Measurements from ENCODE around the gene ITCH. TPM values are rescaled to one million over a fixed set of nuclear protein-coding genes. Genes with fewer than 3 reads are reported as not detected.
"Not testable (repeated sequence)": the region's sequence is repeated elsewhere in the genome, so short reads cannot be mapped to it uniquely, and the experiment has no call there.

ITCH gene
- total RNA-seq, 2 experiments from 2014 or later: 52.1 to 59.9 TPM

GRCh38 chr20:34441423-34441822 is 78.3 kb downstream of the ITCH start:
- H3K27me3 Mint-ChIP-seq (ENCODE audit: low read depth); H3K9me3 Mint-ChIP-seq (ENCODE audit: insufficient read depth); DNase-seq; CTCF ChIA-PET; ATAC-seq; H3K4me3 Mint-ChIP-seq; H3K27ac Mint-ChIP-seq; POLR2A ChIA-PET: not testable (repeated sequence)
- Mint-ChIP-seq H3K36me3 (ENCODE audit: low read depth) (peaks cover 44% of the 10 kb centered on the region), H3K4me1 (ENCODE audit: low read depth) (peaks cover 16% of the 10 kb centered on the region)

GRCh38 chr20:34443546-34443945 is 80.5 kb downstream of the ITCH start:
- POLR2A ChIA-PET: no interaction called here
- CTCF ChIA-PET: interaction anchor here (2.4 kb wide), 1 partner anchor 131 kb away, joined by 9 read pairs; no protein-coding TSS in a partner anchor

GRCh38 chr20:34445177-34446065 is 82.3 kb downstream of the ITCH start:
- Mint-ChIP-seq H3K27ac (no peak overlapping the region), H3K4me1 (ENCODE audit: low read depth) (no peaks in the 10 kb centered on the region), H3K9me3 (ENCODE audit: insufficient read depth) (no peaks in the 10 kb centered on the region), H3K4me3 (no peak overlapping the region), H3K36me3 (ENCODE audit: low read depth) (peaks cover 56% of the 10 kb centered on the region), H3K27me3 (ENCODE audit: low read depth) (no peaks in the 10 kb centered on the region)
- no peak for DNase-seq
- CTCF ChIA-PET: interaction anchor here (2.4 kb wide), 1 partner anchor 133 kb away, joined by 9 read pairs; no protein-coding TSS in a partner anchor
- POLR2A ChIA-PET: interaction anchor here (0.7 kb wide), 1 partner anchor 516 kb away, joined by 4 read pairs; no protein-coding TSS in a partner anchor
- no peak for ATAC-seq

More at GRCh38 chr20:34443546-34443945, 80.5 kb downstream of the ITCH start:
- H3K4me3 Mint-ChIP-seq: no peak overlapping the region
- no peaks in the 10 kb centered on the region for H3K9me3 Mint-ChIP-seq (ENCODE audit: insufficient read depth)
- H3K36me3 Mint-ChIP-seq (ENCODE audit: low read depth): peaks cover 53% of the 10 kb centered on the region
- no peak overlapping the region for H3K27ac Mint-ChIP-seq
- DNase-seq: no peak
- no peaks in the 10 kb centered on the region for H3K27me3 Mint-ChIP-seq (ENCODE audit: low read depth)
- H3K4me1 Mint-ChIP-seq (ENCODE audit: low read depth): no peaks in the 10 kb centered on the region
- no peak for ATAC-seq

- Mint-ChIP-seq H3K27me3 (ENCODE audit: low read depth) (no peaks in the 10 kb centered on the region), H3K27ac (no peak overlapping the region), H3K9me3 (ENCODE audit: insufficient read depth) (no peaks in the 10 kb centered on the region), H3K36me3 (ENCODE audit: low read depth) (peaks cover 62% of the 10 kb centered on the region), H3K4me3 (no peak overlapping the region), H3K4me1 (ENCODE audit: low read depth) (no peaks in the 10 kb centered on the region)
- DNase-seq: no peak
- ChIA-PET CTCF (interaction anchor here (0.7 kb wide), 1 partner anchor 135 kb away, joined by 3 read pairs; no protein-coding TSS in a partner anchor), POLR2A (no interaction called here)
- ATAC-seq: no peak
These were observed 85.4 kb downstream of the ITCH start for GRCh38 chr20:34448517-34448916.

GRCh38 chr20:34449674-34450592 is 86.9 kb downstream of the ITCH start:
- no peak for DNase-seq
- Mint-ChIP-seq H3K4me1 (ENCODE audit: low read depth) (no peaks in the 10 kb centered on the region), H3K4me3 (no peak overlapping the region), H3K36me3 (ENCODE audit: low read depth) (peaks cover 55% of the 10 kb centered on the region), H3K9me3 (ENCODE audit: insufficient read depth) (no peaks in the 10 kb centered on the region), H3K27ac (no peak overlapping the region), H3K27me3 (ENCODE audit: low read depth) (no peaks in the 10 kb centered on the region)
- ChIA-PET CTCF (interaction anchor here (3.7 kb wide), 1 partner anchor 137 kb away, joined by 19 read pairs; no protein-coding TSS in a partner anchor), POLR2A (interaction anchor here (1.3 kb wide), 1 partner anchor 137 kb away, joined by 4 read pairs; no protein-coding TSS in a partner anchor)
- no peak for ATAC-seq

- DNase-seq (no peak), ATAC-seq (no peak)
- Mint-ChIP-seq H3K27ac (peak overlapping the region; percentile 22), H3K36me3 (ENCODE audit: low read depth) (peaks cover 39% of the 10 kb centered on the region), H3K27me3 (ENCODE audit: low read depth) (no peaks in the 10 kb centered on the region), H3K4me3 (no peak overlapping the region), H3K9me3 (ENCODE audit: insufficient read depth) (no peaks in the 10 kb centered on the region), H3K4me1 (ENCODE audit: low read depth) (no peaks in the 10 kb centered on the region)
- ChIA-PET CTCF (interaction anchor here (1.5 to 3.7 kb wide), 2 partner anchors 10 to 139 kb away, joined by 4 to 19 read pairs; no protein-coding TSS in a partner anchor), POLR2A (no interaction called here)
These were observed 89.4 kb downstream of the ITCH start for GRCh38 chr20:34452281-34452982.

- ATAC-seq (no peak), DNase-seq (no peak)
- no peak overlapping the region for H3K27ac Mint-ChIP-seq
- H3K27me3 Mint-ChIP-seq (ENCODE audit: low read depth): no peaks in the 10 kb centered on the region
- CTCF ChIA-PET: no interaction called here
- H3K4me1 Mint-ChIP-seq (ENCODE audit: low read depth): no peaks in the 10 kb centered on the region
- H3K9me3 Mint-ChIP-seq (ENCODE audit: insufficient read depth): no peaks in the 10 kb centered on the region
- H3K4me3 Mint-ChIP-seq: no peak overlapping the region
- peaks cover 28% of the 10 kb centered on the region for H3K36me3 Mint-ChIP-seq (ENCODE audit: low read depth)
- POLR2A ChIA-PET: no interaction called here
These were observed 95.6 kb downstream of the ITCH start for GRCh38 chr20:34458631-34459030.

- no peak for ATAC-seq
- CTCF ChIA-PET: interaction anchor here (1.8 kb wide), 1 partner anchor 147 kb away, joined by 7 read pairs; no protein-coding TSS in a partner anchor
- Mint-ChIP-seq H3K36me3 (ENCODE audit: low read depth) (peaks cover 30% of the 10 kb centered on the region), H3K4me1 (ENCODE audit: low read depth) (no peaks in the 10 kb centered on the region), H3K27me3 (ENCODE audit: low read depth) (no peaks in the 10 kb centered on the region), H3K27ac (no peak overlapping the region), H3K9me3 (ENCODE audit: insufficient read depth) (no peaks in the 10 kb centered on the region), H3K4me3 (no peak overlapping the region)
- POLR2A ChIA-PET: no interaction called here
- DNase-seq: no peak
These were observed 96.3 kb downstream of the ITCH start for GRCh38 chr20:34459209-34459897.

- H3K4me1 Mint-ChIP-seq (ENCODE audit: low read depth): no peaks in the 10 kb centered on the region
- H3K36me3 Mint-ChIP-seq (ENCODE audit: low read depth): peaks cover 40% of the 10 kb centered on the region
- no peak overlapping the region for H3K4me3 Mint-ChIP-seq
- H3K27ac Mint-ChIP-seq: no peak overlapping the region
- CTCF ChIA-PET: interaction anchor here (2.1 kb wide), 1 partner anchor 149 kb away, joined by 12 read pairs; no protein-coding TSS in a partner anchor
- no peak for ATAC-seq
- POLR2A ChIA-PET: no interaction called here
- no peaks in the 10 kb centered on the region for H3K9me3 Mint-ChIP-seq (ENCODE audit: insufficient read depth)
- no peak for DNase-seq
- H3K27me3 Mint-ChIP-seq (ENCODE audit: low read depth): no peaks in the 10 kb centered on the region
These were observed 98.7 kb downstream of the ITCH start for GRCh38 chr20:34461779-34462087.

GRCh38 chr20:34468951-34469350 is 105.9 kb downstream of the ITCH start:
- Mint-ChIP-seq H3K27me3 (ENCODE audit: low read depth) (no peaks in the 10 kb centered on the region), H3K4me1 (ENCODE audit: low read depth) (no peaks in the 10 kb centered on the region), H3K27ac (no peak overlapping the region), H3K4me3 (no peak overlapping the region), H3K9me3 (ENCODE audit: insufficient read depth) (no peaks in the 10 kb centered on the region), H3K36me3 (ENCODE audit: low read depth) (peaks cover 37% of the 10 kb centered on the region)
- DNase-seq: no peak
- ChIA-PET POLR2A (interaction anchor here (0.6 to 0.7 kb wide), 4 partner anchors 87 to 985 kb away, joined by 3 to 4 read pairs (median 3); no protein-coding TSS in a partner anchor), CTCF (interaction anchor here (0.7 to 7.9 kb wide), 3 partner anchors 47 to 160 kb away, joined by 3 to 79 read pairs (median 4); partner anchors contain the start of gene DYNLRB1)
- no peak for ATAC-seq

Data from activated CD8-positive, alpha-beta T cell treated with anti-CD3 and anti-CD28 coated beads, Interleukin-2, amount 10 ng/mL, durations not matched to agents 7 days and 5 days (primary cell).